K562 (cell line): ENCODE data around the gene FITM1. TPM values are rescaled to one million over a fixed set of nuclear protein-coding genes. Genes with fewer than 3 reads are reported as not detected.

Experiments used
- GTF2A2 ChIP-seq: IDR thresholded peaks from 2 replicates; pipeline ENCODE4 v1.6.1; 2016; ENCODE audit warnings: mild to moderate bottlenecking, missing genetic modification characterization, missing compliant biosample characterization
- HOXB6 ChIP-seq: fragments of 250-450 bp; sonication (Bioruptor Pico); IDR thresholded peaks from 2 replicates; pipeline ENCODE4 v1.5.1; 2022; ENCODE audit warnings: mild to moderate bottlenecking, borderline replicate concordance
- MCM3 ChIP-seq: fragments of 450-650 bp; IDR thresholded peaks from 2 replicates; pipeline ENCODE4 v1.6.1; 2016
- MYNN ChIP-seq, 2 experiments: sonication (generic); formaldehyde crosslinking in 1 of 2; IDR thresholded peaks; 2 replicates each; pipeline versions ENCODE4 v1.5.0 to v1.6.1; 2016 to 2020; ENCODE audit warnings: antibody characterized with exemption in 1 of 2, missing genetic modification reagents in 1 of 2
- NFYB ChIP-seq: IDR thresholded peaks from 2 replicates; pipeline ENCODE4 v1.6.1; 2011; ENCODE audit warnings: mild to moderate bottlenecking, moderate library complexity; ENCODE audit not compliant: insufficient read length; ENCODE audit errors: extremely low read depth
- SIN3A ChIP-seq, 2 experiments: fragments of 150-350 bp in 1 of 2; IDR thresholded peaks; 2 replicates each; pipeline ENCODE4 v1.6.1; 2011 to 2016; ENCODE audit warnings: borderline replicate concordance in 2 of 2, low read depth in 2 of 2, low read length in 2 of 2, mild to moderate bottlenecking in 2 of 2, moderate library complexity in 2 of 2; ENCODE audit not compliant: control insufficient read depth in 1 of 2
- SMARCB1 ChIP-seq: IDR thresholded peaks from 2 replicates; pipeline ENCODE4 v1.6.1; 2011; ENCODE audit warnings: improper control_type of control experiment, low read depth; ENCODE audit not compliant: insufficient read length
- SMARCE1 ChIP-seq: fragments of 450-650 bp; IDR thresholded peaks from 2 replicates; pipeline ENCODE4 v1.7.1; 2016; ENCODE audit warnings: mild to moderate bottlenecking
- TEAD2 ChIP-seq: fragments of 450-650 bp; IDR thresholded peaks from 2 replicates; pipeline ENCODE4 v1.6.1; 2016; ENCODE audit warnings: missing genetic modification characterization, control low read depth, missing compliant biosample characterization
- YBX1 ChIP-seq: fragments of 450-650 bp; IDR thresholded peaks from 2 replicates; pipeline ENCODE4 v1.7.1; 2016; ENCODE audit warnings: mild to moderate bottlenecking
- ZNF282 ChIP-seq: sonication (generic); formaldehyde crosslinking; IDR thresholded peaks from 2 replicates; pipeline ENCODE4 v1.8.1; 2023; ENCODE audit warnings: missing genetic modification reagents
- ZNF384 ChIP-seq: IDR thresholded peaks from 2 replicates; pipeline ENCODE4 v1.6.1; 2012; ENCODE audit warnings: low read depth, low read length, improper control_type of control experiment
- ZNF561 ChIP-seq: fragments of 450-650 bp; formaldehyde crosslinking; conservative IDR thresholded peaks from 2 replicates; pipeline ENCODE4 v1.4.0; 2020; ENCODE audit warnings: mild to moderate bottlenecking, moderate library complexity
- ZNF696 ChIP-seq: fragments of 250-450 bp; sonication (Bioruptor Pico); conservative IDR thresholded peaks from 2 replicates; pipeline ENCODE4 v1.4.0; 2020; ENCODE audit warnings: mild to moderate bottlenecking, moderate library complexity
- polyA plus RNA-seq, 8 experiments: library from polyadenylated mRNA; depleted of rRNA in 4 of 8; stranded (reverse) in 5 of 8; unstranded in 3 of 8; fragments of >200 nt; fragmentation: Nextera tagmentation in 2 of 8; fragmentation: Illumina TruSeq in 1 of 8; extraction: Ambion mirVana in 2 of 8; extraction: Trizol in 1 of 8; gene quantifications; 2 replicates each; pipeline versions ENCODE4 v1.2.1 to v1.2.3, GENCODE V29; 2011 to 2014; ENCODE audit warnings: inconsistent platforms in 1 of 8, missing spikeins in 1 of 8
- total RNA-seq, 7 experiments: library from RNA; depleted of rRNA in 6 of 7; stranded (reverse); fragments of >200 nt in 6 of 7; fragmentation: Illumina TruSeq in 2 of 7; extraction: Trizol in 2 of 7; gene quantifications; 2 replicates each; pipeline versions ENCODE4 v1.2.1 to v1.2.3, GENCODE V29; 2011 to 2021; ENCODE audit warnings: low replicate concordance in 1 of 7
- TF ChIP-seq, protein P1 (sequence below): sonication (generic); formaldehyde crosslinking; IDR thresholded peaks from 2 replicates; pipeline ENCODE4 v1.8.0; 2022; ENCODE audit warnings: missing genetic modification reagents, mild to moderate bottlenecking, borderline replicate concordance
- TF ChIP-seq, protein P2 (sequence below): fragments of 250-450 bp; sonication (Bioruptor Pico); IDR thresholded peaks from 2 replicates; pipeline ENCODE4 v1.4.0; 2020; ENCODE audit warnings: mild to moderate bottlenecking, moderate library complexity
- TF ChIP-seq, protein P3 (sequence below): fragments of 450-650 bp; IDR thresholded peaks from 2 replicates; pipeline ENCODE4 v1.6.1; 2016; ENCODE audit warnings: mild to moderate bottlenecking
- TF ChIP-seq, protein P4 (sequence below): fragments of 250-450 bp; sonication (Bioruptor Pico); IDR thresholded peaks from 2 replicates; pipeline ENCODE4 v1.5.0; 2020; ENCODE audit warnings: mild to moderate bottlenecking

The FITM1 gene
- total and polyA plus RNA-seq, 9 of the 15 experiments (the other 6 are each of a cell fraction or from before 2014, with no cell fraction given) = 0.09 to 0.20 TPM; not detected in 7

DNA sequence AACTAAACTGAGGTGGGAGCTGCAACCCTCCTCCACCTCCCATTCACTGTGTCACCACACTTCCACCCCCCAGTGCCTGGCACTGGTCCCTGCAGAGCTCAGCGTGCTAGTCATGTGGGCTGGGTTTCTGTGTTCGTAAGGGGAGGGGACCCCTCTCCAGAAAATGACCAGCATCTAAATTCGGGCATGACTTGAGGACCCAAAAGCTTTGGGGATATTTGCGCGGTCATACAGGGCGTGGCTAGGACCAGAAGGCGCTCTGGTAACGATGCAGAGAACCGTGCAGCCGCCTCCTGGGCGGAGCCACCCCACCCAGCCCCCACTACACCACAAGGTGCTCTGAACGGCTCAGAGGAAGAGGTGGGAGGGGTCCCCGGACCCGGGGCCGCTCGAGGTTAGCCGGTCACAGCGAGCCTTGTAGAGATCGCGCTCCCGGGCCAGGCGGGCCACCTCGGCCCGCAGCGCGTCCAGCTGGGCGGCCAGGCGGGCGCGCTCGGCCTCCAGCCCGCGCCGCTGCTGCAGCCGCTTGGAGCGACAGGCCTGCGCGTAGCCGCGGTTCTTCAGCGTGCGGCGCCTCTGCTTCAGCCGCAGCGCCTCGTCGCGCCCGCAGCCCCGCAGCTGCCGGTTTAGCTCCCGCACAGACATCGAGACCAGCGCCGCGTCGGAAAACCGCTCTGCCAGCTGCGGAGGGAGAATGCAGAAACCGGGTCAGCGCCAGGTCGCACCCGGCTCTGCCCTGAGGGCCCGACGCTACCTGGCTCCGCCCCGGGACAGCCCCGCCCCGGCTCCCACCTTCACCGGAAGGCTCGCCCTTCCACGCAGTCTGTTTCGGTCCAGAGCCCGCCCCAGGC is 49.3 kb upstream of the FITM1 start (continued):
- TF ChIP-seq TEAD2 (tag) (no peak), NFYB (no peak), GTF2A2 (tag) (no peak), HOXB6 (no peak), YBX1 (no peak), MYNN (IDR thresholded peaks at IDR 0.05) (no peak), MYNN (CRISPR knock-in tag; IDR thresholded peaks at IDR 0.05) (no peak), MCM3 (no peak), SMARCB1 (no peak), ZNF561 (CRISPR knock-in tag) (no peak), SIN3A (IDR thresholded peaks at IDR 0.05; ENCODE audit: borderline replicate concordance in 2 of 2, control insufficient read depth in 1 of 2, low read depth in 2 of 2, low read length in 2 of 2) (peak; percentile 16 to 30; a peak in 1 of 4 replicates), ZNF384 (no peak), SMARCE1 (no peak), ZNF282 (CRISPR knock-in tag) (no peak), ZNF696 (CRISPR knock-in tag) (no peak)
- TF ChIP-seq, protein P1, sequence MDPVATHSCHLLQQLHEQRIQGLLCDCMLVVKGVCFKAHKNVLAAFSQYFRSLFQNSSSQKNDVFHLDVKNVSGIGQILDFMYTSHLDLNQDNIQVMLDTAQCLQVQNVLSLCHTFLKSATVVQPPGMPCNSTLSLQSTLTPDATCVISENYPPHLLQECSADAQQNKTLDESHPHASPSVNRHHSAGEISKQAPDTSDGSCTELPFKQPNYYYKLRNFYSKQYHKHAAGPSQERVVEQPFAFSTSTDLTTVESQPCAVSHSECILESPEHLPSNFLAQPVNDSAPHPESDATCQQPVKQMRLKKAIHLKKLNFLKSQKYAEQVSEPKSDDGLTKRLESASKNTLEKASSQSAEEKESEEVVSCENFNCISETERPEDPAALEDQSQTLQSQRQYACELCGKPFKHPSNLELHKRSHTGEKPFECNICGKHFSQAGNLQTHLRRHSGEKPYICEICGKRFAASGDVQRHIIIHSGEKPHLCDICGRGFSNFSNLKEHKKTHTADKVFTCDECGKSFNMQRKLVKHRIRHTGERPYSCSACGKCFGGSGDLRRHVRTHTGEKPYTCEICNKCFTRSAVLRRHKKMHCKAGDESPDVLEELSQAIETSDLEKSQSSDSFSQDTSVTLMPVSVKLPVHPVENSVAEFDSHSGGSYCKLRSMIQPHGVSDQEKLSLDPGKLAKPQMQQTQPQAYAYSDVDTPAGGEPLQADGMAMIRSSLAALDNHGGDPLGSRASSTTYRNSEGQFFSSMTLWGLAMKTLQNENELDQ (CRISPR knock-in tag) = no peak
- TF ChIP-seq, protein P2, sequence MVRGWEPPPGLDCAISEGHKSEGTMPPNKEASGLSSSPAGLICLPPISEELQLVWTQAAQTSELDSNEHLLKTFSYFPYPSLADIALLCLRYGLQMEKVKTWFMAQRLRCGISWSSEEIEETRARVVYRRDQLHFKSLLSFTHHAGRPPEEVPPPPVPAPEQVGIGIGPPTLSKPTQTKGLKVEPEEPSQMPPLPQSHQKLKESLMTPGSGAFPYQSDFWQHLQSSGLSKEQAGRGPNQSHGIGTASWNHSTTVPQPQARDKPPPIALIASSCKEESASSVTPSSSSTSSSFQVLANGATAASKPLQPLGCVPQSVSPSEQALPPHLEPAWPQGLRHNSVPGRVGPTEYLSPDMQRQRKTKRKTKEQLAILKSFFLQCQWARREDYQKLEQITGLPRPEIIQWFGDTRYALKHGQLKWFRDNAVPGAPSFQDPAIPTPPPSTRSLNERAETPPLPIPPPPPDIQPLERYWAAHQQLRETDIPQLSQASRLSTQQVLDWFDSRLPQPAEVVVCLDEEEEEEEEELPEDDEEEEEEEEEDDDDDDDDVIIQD (CRISPR knock-in tag) = no peak
- TF ChIP-seq, protein P3, sequence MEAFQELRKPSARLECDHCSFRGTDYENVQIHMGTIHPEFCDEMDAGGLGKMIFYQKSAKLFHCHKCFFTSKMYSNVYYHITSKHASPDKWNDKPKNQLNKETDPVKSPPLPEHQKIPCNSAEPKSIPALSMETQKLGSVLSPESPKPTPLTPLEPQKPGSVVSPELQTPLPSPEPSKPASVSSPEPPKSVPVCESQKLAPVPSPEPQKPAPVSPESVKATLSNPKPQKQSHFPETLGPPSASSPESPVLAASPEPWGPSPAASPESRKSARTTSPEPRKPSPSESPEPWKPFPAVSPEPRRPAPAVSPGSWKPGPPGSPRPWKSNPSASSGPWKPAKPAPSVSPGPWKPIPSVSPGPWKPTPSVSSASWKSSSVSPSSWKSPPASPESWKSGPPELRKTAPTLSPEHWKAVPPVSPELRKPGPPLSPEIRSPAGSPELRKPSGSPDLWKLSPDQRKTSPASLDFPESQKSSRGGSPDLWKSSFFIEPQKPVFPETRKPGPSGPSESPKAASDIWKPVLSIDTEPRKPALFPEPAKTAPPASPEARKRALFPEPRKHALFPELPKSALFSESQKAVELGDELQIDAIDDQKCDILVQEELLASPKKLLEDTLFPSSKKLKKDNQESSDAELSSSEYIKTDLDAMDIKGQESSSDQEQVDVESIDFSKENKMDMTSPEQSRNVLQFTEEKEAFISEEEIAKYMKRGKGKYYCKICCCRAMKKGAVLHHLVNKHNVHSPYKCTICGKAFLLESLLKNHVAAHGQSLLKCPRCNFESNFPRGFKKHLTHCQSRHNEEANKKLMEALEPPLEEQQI = no peak
- TF ChIP-seq, protein P4, sequence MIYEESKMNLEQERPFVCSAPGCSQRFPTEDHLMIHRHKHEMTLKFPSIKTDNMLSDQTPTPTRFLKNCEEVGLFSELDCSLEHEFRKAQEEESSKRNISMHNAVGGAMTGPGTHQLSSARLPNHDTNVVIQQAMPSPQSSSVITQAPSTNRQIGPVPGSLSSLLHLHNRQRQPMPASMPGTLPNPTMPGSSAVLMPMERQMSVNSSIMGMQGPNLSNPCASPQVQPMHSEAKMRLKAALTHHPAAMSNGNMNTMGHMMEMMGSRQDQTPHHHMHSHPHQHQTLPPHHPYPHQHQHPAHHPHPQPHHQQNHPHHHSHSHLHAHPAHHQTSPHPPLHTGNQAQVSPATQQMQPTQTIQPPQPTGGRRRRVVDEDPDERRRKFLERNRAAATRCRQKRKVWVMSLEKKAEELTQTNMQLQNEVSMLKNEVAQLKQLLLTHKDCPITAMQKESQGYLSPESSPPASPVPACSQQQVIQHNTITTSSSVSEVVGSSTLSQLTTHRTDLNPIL (CRISPR knock-in tag) = no peak
